Bone marrow (tissue), 2 donors: ENCODE measurements around the gene SPOCK1.
"Not testable (repeated sequence)": the region's sequence is repeated elsewhere in the genome, so short reads cannot be mapped to it uniquely, and the experiment has no call there.

Experiments used
- DNase-seq, 2 donors: peaks; one replicate each; lab custom pipeline; 2025; lab: John Stamatoyannopoulos, UW

The SPOCK1 gene

DNA sequence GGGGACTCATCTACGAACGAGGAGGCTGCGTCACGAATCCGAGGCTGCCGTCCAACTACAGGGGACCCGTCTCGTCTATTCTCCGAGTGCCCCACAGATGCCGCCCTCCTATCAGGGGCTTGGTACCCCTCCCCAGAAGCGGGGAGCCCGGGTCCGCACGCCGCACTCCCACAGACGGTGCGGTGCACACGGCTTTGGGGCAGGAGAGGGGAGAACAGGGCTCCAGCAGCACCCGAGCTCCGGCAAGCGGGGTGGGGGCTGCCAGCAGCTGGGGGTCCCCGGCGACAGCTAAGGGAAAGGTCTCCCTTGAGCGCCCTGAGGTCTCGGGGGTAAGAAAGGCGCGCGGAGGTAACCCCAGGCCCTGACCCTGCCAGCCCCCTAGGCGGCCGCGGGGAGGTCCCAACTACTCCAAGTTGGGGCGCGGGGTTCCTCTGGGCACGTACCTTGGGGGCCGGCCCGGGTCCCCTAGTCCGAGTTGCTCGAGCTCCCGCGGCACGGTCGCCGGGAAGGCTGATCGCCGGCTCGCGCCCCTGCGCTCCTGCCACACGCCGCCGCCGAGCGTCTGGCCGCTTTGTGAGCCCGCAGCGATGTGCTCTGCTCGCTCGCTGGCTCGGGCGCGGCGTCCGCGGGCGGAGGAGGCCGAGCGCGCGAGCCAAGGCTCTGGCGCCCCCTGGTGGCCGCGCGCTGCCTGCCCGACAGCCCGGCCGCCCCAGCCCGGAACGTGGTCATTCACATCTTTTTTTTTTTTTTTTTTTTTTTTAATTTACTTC is at the start of gene SPOCK1:
Gene SPOCK1, minus strand, starts transcription at position 591 of the 770 bp plus-strand sequence.
- peak in 1 of 2 donors; percentile 10 for DNase-seq

DNA sequence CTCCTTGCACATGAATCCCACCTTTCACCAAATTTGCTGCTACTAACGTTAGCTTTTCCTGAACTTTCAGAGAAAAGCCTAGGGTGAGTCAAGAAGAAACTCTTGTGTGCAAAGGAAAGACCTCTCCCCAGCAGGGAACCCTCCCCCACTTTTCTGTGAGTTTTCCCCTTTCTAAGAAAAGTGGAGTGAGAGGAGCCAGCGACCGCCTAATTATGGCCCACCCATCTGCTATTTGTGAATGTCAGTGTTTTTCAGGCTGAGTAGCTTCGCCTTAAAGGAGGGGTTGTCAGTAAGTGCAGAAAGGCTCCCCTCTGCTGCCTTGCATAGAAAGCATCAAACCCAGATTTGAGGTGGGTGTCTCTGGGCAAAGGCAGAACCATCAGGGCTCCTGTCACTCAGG is 46.8 kb upstream of the SPOCK1 start:
- no peak for DNase-seq

DNA sequence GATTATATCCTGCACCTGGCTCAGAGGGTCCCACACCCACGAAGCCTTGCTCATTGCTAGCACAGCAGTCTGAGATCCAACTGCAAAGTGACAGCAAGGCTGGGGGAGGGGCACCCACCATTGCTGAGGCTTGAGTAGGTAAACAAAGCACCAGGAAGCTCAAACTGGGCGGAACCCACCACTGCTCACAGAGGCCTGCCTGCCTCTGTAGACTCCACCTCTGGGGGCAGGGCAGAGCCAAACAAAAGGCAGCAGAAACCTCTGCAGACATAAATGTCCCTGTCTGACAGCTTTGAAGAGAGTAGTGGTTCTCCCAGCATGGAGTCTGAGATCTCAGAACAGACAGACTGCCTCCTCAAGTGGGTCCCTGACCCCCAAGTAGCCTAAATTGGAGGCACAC is 36.3 kb upstream of the SPOCK1 start:
- DNase-seq = not testable (repeated sequence)

DNA sequence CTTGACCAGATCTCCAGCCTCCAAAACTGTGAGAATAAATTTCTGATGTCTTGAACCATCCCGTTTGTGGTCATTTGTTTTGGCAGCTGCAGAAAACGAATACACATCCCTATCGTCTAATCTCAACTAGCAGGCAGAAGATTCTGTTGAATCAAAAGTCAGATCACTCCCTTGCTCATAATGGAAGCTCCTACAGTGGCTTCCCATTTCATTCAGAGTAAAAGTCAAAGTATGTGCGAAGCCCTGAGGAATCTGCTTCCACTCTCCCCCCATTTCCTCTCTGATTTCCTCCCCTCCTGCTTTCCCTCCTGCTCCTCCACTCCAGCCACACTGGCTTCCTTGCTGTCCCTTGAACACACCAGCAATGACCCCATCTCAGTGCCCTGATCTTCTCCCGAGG is 34.8 kb upstream of the SPOCK1 start:
- no peak for DNase-seq

DNA sequence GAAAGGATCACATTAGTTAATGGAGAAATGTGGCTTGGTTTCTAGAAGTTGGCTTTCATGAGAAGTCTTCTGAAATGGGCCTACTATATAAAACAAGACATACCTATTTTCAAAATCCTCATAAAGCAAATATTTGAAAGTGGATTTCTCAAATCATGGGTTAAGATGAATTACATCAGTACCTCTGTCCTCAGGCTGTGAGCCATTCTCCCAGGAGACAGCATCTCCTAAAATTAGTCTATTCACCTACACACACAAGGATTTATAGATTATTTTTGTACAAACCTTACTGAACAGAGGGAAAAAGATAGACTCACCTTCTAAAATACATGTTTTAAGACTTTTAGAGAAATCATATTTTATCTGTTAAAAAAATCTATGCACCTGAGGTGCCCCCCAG is 32.1 kb upstream of the SPOCK1 start:
- DNase-seq = no peak

DNA sequence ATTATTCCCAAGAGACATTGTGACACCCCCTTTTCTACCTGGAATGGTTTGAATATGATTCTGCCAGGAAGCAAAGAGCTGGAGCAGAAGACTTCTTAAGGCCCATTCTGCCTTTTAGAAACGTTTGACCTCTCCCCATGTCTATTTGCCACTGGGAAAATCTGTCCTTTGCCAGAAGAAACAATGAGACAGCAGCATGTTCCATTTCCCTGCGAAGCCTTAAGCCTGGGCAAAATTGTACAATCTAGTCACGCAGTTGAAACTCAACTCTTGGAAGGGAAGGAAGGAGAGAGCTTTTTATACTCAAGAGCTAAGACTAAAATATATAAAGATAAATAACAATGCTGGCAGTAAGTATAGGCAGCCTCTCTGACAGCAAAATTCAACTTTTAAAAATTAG is 22.1 kb upstream of the SPOCK1 start:
- DNase-seq = no peak

DNA sequence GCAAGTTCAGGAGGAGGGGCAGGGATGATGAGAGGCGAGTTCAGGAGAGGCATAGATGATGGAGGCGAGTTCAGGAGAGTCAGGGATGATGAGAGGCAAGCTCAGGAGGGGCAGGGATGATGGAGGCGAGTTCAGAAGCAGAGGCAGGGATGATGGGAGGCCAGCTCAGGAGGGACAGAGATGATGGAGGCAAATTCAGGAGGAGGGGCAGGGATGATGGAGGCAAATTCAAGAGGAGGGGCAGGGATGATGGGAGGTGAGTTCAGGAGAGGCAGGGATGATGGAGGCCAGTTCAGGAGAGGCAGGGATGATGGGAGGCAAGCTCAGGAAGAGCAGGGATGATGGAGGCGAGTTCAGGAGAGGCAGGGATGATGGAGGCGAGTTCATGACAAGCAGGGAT is 17.8 kb upstream of the SPOCK1 start:
- DNase-seq = no peak

DNA sequence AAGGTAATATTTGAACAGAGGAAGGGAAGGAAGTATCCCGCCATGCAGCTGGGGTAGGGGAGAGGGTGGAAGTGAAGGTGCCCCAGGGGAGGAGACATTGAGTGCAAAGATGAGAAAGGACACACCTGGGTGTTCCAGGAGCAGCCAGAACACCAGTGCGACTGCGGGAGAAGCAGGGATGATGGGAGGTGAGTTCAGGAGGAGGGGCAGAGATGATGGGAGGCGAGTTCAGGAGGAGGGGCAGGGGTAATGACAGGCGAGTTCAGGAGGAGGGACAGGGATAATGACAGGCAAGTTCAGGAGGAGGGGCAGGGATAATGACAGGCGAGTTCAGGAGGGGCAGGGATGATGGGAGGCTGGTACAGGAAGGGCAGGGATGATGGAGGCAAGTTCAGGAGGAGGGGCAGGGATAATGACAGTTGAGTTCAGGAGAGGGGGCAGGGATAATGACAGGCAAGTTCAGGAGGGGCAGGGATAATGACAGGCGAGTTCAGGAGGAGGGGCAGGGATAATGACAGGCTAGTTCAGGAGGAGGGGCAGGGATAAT is 17.2 kb upstream of the SPOCK1 start:
- DNase-seq = no peak

DNA sequence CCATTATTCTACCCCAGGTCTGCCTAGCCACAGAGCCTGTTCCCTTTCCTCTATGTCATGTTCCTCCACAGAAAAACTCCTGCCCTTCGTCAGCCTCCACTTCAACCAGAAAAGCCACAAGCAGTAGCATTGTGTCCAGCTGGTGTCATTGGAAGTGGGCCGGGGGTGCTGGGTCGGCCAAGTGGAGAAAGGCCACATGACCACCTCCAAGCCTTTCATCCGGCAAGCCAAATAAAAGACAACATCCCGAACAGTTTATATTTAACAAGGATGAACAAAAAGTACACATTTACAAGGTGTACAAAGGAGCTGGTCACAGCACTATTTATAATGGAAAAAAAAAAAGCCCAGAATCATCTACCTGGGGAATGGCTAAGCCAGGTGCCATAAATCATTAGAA is 16.1 kb upstream of the SPOCK1 start:
- DNase-seq = no peak

DNA sequence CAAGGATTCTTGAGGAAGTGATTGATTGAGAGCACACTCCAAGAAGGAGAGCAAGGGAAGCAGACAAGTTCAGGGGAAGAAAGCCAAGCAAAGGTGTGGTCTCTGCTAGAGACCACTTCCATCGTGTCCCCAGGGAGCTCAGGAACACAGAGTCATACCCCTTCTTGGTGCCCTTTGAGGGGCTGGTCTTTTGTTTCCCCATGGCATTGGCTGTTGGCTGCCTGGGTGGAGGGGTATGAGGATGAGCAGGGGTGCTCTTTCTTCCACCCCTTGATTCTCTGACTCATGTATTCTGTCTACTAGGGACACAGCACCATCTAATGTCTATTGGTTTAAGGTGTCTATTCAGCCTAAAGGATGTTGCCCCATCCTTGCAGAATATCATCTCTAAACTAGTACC is 11.5 kb upstream of the SPOCK1 start:
- DNase-seq = no peak

DNA sequence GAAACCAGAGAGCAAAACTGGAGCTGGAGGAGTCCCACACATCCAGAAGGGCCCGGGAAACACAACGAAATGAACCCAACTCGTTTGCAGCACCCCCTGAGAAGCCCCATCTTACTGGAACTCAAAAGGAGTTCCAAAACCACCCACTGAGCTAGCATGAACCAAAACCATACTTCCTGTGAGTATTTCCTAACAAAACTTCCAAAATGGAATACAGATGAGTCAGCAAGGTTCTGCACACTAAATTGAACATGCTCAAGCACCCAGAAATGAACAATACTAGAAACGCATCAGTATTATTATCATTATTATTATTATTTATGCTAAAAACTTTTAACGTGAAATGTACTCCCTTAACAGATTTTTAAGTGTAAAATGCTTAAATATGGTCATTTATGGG is 8.0 kb upstream of the SPOCK1 start:
- no peak for DNase-seq

DNA sequence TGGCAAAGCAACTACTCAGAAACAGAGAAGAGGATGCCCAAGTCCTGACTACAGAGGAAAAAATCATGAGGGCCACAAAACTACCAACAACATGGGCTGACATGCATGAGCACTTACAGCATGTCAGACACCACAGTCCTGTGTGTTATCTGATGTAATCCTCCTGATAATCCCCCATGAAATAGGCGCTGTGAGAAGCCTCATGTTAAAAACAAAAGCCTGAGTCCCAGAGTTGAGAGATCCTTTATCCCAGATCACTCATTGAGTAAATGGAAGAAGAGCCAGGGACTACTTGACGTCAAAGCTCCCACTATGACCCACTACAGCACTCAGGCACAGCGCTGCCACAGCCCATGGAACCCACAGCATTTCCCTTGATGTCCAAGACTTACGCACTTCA is 7.2 kb upstream of the SPOCK1 start:
- DNase-seq = no peak

DNA sequence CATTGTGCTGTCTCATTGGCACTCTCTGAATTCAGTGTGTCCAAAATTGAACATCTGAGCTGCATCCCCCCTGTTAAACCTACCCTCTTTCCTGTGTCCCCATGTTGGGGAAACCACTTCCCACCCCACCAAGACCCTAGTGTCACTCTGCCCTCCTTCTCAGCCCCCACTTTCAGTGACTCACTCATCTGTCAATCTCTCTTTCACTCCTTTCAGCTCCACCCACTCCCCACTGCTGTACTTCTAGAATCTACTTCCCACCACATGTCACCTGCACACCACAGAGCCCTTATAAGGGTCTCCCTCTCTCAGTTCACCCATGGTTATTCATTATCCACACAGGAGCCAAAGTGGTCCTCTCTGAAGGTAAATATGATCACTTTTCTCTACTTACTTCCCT is 5.8 kb upstream of the SPOCK1 start:
- no peak for DNase-seq

DNA sequence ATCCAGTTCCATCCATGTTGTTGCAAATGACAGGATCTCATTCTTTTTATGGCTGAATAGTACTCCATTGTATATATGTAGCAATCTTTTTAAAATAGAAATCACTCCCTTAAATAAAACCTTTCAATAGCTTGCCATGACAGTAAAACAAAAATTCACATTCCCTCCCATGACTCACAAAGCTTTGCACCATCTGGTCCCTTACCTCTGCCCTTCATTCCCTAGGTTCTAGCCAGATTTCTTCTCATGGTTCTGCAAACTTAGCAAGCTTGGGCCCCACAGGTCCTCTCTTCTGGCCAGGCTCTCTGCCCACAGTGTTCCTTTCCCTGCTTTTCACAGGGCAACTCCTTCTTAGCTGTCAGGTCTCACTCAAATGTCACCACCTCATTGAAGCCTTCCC is 4.3 kb upstream of the SPOCK1 start:
- DNase-seq = no peak

DNA sequence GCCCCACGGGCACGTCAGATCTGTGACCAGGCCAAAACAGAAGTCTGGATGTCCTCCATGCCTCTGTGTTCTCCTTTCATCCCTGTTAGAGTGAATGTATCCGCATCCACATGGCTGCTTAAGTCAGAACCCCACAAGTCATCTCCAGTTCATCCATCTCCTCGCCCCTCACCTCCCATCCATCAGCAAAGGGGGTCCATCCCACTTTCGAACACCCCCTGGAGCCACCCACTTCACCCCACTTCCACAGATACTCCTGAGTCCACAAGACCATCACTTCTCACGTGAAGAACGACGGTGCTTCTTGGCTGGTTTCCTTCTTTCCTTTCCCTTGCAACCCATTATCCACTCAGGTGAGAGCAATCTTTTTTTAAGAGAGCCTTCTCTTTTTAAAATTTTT is 3.5 kb upstream of the SPOCK1 start:
- no peak for DNase-seq

DNA sequence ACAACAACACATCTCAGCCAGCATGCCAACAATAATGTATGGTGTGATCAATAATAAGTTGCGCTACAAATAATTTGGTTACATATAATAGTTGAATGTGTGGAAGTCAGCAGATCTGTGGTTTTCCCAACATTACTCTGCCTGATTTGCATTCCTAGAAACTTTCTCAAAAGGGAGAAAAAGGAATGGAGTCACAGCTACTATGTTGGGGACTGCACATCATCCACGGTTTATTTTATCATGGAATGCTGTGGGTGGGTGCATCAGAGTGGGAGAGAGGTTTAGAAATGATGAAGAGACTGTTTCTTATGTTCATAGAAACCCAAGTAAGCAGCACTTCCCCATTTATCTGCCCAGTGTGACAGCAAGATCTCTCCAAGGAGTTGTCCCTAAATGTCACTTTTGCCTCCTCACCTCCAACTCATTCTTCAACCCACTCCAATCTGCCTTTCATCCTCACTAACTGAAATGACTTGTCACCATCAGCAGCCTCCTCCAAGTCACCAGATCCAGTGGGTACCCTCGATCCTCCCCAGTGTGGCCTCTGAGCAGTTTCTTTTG is 2.8 kb upstream of the SPOCK1 start:
- DNase-seq = no peak

DNA sequence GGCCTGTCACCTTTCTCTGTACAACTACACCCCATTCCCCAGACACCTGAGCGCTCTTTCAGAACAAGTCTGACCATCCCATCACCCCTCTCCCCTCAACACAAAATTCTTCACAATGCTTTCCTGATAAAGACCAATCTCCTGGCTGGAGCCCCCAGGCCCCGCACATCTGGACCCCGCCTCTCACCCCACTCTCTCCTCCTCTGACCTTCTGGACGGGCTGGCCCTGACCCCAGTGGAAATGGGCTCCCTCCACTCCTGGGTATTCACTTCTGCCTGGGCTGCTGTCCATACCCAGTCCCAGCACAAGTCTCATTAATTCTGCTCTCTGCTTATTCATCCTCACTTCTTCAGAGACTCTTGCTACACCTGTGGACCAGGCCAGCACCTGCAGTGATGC is 2.1 kb upstream of the SPOCK1 start:
- DNase-seq = no peak

DNA sequence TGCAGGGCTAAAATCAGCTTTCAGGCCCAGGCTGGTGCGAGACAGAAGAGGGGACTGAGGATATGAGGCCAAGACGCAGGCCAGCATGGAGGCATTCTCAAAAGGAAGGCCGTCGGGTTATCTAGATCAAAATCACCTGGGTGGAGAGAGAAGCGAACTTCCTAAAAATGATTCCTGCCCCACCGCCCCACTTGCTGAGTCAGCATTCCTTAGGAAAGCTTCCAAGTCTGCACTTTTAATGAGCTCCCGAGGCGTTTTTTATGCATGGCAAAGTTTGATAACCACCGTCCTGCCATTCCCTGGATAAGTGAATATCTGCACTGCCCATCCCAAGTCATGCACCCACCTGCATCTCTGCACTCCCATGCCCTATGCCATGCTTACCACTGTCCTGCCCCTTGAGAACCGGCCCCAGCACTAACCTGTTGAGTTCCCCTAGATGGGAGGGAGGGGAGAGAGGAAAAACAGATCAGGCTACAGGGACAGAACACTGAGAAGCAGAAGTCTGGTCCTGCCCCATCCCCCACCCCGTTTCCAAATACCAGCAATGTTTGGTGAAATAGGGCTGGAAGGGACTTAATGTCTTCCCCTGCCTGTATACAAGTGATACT is 1.6 kb upstream of the SPOCK1 start:
- no peak for DNase-seq

DNA sequence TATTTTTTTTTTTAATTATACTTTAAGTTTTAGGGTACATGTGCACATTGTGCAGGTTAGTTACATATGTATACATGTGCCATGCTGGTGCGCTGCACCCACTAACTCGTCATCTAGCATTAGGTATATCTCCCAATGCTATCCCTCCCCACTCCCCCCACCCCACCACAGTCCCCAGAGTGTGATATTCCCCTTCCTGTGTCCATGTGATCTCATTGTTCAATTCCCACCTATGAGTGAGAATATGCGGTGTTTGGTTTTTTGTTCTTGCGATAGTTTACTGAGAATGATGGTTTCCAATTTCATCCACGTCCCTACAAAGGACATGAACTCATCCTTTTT is 351 bp upstream of the SPOCK1 start:
- DNase-seq = not testable (repeated sequence)

DNA sequence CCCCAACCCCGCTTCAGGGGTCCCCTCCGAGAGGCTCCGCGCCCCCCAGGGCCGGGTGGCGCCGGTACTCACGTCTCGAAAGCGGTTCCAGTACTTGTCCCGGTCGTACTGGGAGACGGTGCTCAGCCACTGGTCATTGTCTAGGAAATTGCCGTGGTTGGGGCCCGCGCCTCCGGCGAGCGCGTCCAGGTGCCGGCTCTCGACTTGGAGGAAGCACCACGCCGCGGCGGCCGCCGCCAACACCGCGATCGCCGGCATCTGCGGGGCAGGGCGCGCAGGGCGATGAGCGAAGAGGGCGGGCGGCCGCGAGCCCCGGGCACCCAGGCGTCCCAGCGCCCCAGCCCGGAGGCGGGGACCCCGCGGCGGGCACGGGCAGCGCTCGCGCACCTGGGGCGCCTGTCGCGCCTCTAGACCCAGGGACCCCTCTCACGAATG is 808 bp downstream of the SPOCK1 start:
- DNase-seq = no peak

DNA sequence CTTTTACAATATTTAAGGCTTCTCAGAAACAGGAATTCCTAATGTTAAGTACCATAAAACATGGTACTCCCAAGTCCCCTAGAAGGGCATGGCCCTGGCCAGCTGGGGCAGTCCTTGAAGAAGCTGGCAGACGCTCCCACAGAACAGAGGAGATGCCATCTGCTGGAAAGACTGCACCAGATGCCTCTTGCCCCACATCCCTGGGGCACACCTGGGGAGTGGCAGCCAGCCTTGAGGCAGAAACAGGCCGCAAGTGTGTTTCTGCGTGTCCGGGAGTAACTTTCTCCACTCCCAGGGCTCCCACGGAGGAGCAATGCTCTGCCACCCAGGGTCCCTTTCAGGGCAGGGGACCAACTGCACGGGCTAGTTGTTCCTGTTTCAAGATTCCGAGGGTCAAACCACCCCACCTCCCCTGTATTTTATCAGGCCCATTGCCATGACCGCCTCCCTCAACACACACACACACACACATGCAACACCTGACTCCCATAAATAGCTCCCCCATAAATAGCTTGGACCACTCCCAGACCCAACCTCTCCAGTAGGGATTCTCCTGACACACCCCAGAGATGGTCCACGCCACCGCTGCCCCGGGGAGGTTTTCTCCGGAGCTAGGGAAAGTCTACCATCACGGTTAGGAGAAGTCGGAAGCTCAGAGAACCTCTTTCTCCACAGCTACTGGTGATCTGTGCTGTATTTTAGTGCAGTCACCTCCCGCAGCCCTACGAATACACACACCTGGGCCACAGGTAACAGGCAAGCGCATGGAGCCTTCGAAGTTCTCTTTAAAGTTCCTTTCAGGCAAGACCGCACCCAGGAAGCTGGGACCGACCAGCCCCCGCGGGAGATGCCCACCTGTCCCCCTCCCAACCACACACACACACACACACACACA is 1.5 kb downstream of the SPOCK1 start:
- DNase-seq = no peak

DNA sequence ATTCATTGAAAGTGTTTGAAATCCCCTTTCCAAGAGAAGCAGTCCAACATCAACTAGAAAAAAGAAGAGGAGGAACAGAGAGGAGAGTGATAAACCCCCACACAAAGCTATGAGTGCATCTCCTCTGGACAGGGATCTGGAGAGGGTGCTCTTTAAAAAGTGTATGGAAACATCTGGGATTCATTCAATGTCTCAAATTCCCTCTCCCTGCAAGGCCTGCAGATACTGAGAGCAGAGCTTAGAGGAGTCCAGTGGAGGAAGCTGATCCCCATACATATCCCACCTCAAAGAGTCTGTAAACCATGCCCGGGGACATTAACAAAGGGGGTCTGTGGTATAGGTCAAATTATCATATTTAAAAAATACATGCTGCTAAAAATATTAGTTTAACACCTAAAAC is 2.2 kb downstream of the SPOCK1 start:
- no peak for DNase-seq
